Tibial artery (tissue), 4 donors: ENCODE measurements around the gene BANF2.

Experiments used
- DNase-seq, 2 donors: peaks; one replicate each; pipeline ENCODE4 v3.0.0-alpha.2; 2019
- H3K27ac ChIP-seq, 2 donors: fragments of 200-600 bp; sonication (generic) in 1 of 2; 1 replicate in 1 of 2; 2 replicates in 1 of 2; pipeline ENCODE4 v1.5.1; 2018 to 2019; ENCODE audit warnings: mild to moderate bottlenecking in 1 of 2
- H3K27me3 ChIP-seq, 2 donors: fragments of 200-600 bp; sonication (generic) in 1 of 2; one replicate each; pipeline versions ENCODE4 v1.5.1 to v1.6.0; 2016 to 2019
- H3K36me3 ChIP-seq, 3 donors: fragments of 200-600 bp; sonication (generic) in 2 of 3; one replicate each; pipeline ENCODE4 v1.5.1; 2016 to 2019; ENCODE audit warnings: mild to moderate bottlenecking in 2 of 3
- H3K4me1 ChIP-seq, 4 donors: fragments of 200-600 bp; sonication (generic) in 2 of 4; 1 replicate in 3 of 4; 2 replicates in 1 of 4; pipeline ENCODE4 v1.5.1; 2016 to 2019
- H3K4me3 ChIP-seq, 2 donors: fragments of 200-600 bp; sonication (generic) in 1 of 2; 1 replicate in 1 of 2; 2 replicates in 1 of 2; pipeline ENCODE4 v1.5.1; 2018 to 2019; ENCODE audit warnings: mild to moderate bottlenecking in 2 of 2
- H3K9me3 ChIP-seq, 3 donors: fragments of 200-600 bp; sonication (generic) in 1 of 3; one replicate each; pipeline ENCODE4 v1.5.1; 2016 to 2019
- CTCF ChIP-seq, 2 experiments: fragments of 200-600 bp in 1 of 2; fragments of 450-650 bp in 1 of 2; IDR thresholded peaks; one replicate each; pipeline ENCODE4 v1.5.1; 2017 to 2019; ENCODE audit warnings: antibody characterized with exemption in 2 of 2, mild to moderate bottlenecking in 1 of 2, moderate library complexity in 1 of 2
- intact Hi-C: fragments of 100-400 bp; cut with DNase I; formaldehyde crosslinking; loops from one replicate; pipeline ENCODE4 v1.15.0; 2023; ENCODE audit warnings: low total_unique reads

The BANF2 gene

GRCh38 chr20:17653835-17654648 is 45.7 kb upstream of the BANF2 start:
- no peaks in the 10 kb centered on the region for H3K27me3 ChIP-seq
- peaks cover 0 to 47% (median 28%) of the 10 kb centered on the region in 4 donors for H3K4me1 ChIP-seq
- no peaks in the 10 kb centered on the region for H3K9me3 ChIP-seq
- DNase-seq: peak; percentile 18 to 56
- H3K27ac ChIP-seq: no peak overlapping the region
- H3K36me3 ChIP-seq: peaks cover 8 to 12% (median 11%) of the 10 kb centered on the region in 3 donors
- TF ChIP-seq CTCF (IDR thresholded peaks at IDR 0.05): no peak
- H3K4me3 ChIP-seq: no peak overlapping the region
- intact Hi-C loops: no loop called here

- intact Hi-C loops: no loop called here
- Histone ChIP-seq H3K9me3 (no peaks in the 10 kb centered on the region), H3K4me1 (peaks cover 0 to 44% (median 25%) of the 10 kb centered on the region in 4 donors), H3K27me3 (no peaks in the 10 kb centered on the region), H3K4me3 (no peak overlapping the region), H3K27ac (no peak overlapping the region), H3K36me3 (peaks cover 8 to 15% (median 12%) of the 10 kb centered on the region in 3 donors)
- peak; percentile 43 to 65 for TF ChIP-seq CTCF (IDR thresholded peaks at IDR 0.05)
- peak; percentile 71 to 73 for DNase-seq
Observed at GRCh38 chr20:17654649-17655285, 45.0 kb upstream of the BANF2 start.

- no peak overlapping the region for H3K4me3 ChIP-seq
- H3K27me3 ChIP-seq: no peaks in the 10 kb centered on the region
- peak overlapping the region; percentile 23 to 29 for H3K27ac ChIP-seq
- intact Hi-C loops: no loop called here
- no peak for TF ChIP-seq CTCF (IDR thresholded peaks at IDR 0.05)
- DNase-seq: peak; percentile 11 to 38
- peaks cover 8 to 20% (median 12%) of the 10 kb centered on the region in 3 donors for H3K36me3 ChIP-seq
- peaks cover 0 to 44% (median 24%) of the 10 kb centered on the region in 4 donors for H3K4me1 ChIP-seq
- no peaks in the 10 kb centered on the region for H3K9me3 ChIP-seq
Observed at GRCh38 chr20:17655286-17655651, 44.5 kb upstream of the BANF2 start.

- intact Hi-C loops: no loop called here
- peak; percentile 15 to 46 for DNase-seq
- TF ChIP-seq CTCF (IDR thresholded peaks at IDR 0.05): no peak
- peaks cover 8 to 20% (median 12%) of the 10 kb centered on the region in 3 donors for H3K36me3 ChIP-seq
- H3K27ac ChIP-seq: peak overlapping the region; percentile 23 to 29
- H3K27me3 ChIP-seq: no peaks in the 10 kb centered on the region
- H3K9me3 ChIP-seq: no peaks in the 10 kb centered on the region
- H3K4me3 ChIP-seq: no peak overlapping the region
- H3K4me1 ChIP-seq: peaks cover 0 to 44% (median 25%) of the 10 kb centered on the region in 4 donors
Observed at GRCh38 chr20:17655865-17656479, 43.8 kb upstream of the BANF2 start.

GRCh38 chr20:17657079-17657825 is 42.5 kb upstream of the BANF2 start:
- Histone ChIP-seq H3K9me3 (no peaks in the 10 kb centered on the region), H3K27ac (peak overlapping the region in 1 of 2 donors; percentile 0), H3K4me1 (peaks cover 0 to 47% (median 33%) of the 10 kb centered on the region in 4 donors), H3K4me3 (no peak overlapping the region), H3K27me3 (no peaks in the 10 kb centered on the region), H3K36me3 (peaks cover 8 to 20% (median 12%) of the 10 kb centered on the region in 3 donors)
- DNase-seq: peak; percentile 9 to 33
- TF ChIP-seq CTCF (IDR thresholded peaks at IDR 0.05): no peak
- intact Hi-C loops: no loop called here
